GM19240 (cell line): ENCODE results near the gene INTS12.
A peak's percentile ranks its signal among the peaks of the same experiment; 100 is the strongest.
"Not testable (repeated sequence)": the region's sequence is repeated elsewhere in the genome, so short reads cannot be mapped to it uniquely, and the experiment has no call there.

Experiments
- DNase-seq: peaks from one replicate; pipeline ENCODE4 v3.0.0; 2011; ENCODE audit warnings: low spot score; ENCODE audit not compliant: insufficient read length

Gene INTS12, protein sequence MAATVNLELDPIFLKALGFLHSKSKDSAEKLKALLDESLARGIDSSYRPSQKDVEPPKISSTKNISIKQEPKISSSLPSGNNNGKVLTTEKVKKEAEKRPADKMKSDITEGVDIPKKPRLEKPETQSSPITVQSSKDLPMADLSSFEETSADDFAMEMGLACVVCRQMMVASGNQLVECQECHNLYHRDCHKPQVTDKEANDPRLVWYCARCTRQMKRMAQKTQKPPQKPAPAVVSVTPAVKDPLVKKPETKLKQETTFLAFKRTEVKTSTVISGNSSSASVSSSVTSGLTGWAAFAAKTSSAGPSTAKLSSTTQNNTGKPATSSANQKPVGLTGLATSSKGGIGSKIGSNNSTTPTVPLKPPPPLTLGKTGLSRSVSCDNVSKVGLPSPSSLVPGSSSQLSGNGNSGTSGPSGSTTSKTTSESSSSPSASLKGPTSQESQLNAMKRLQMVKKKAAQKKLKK

DNA sequence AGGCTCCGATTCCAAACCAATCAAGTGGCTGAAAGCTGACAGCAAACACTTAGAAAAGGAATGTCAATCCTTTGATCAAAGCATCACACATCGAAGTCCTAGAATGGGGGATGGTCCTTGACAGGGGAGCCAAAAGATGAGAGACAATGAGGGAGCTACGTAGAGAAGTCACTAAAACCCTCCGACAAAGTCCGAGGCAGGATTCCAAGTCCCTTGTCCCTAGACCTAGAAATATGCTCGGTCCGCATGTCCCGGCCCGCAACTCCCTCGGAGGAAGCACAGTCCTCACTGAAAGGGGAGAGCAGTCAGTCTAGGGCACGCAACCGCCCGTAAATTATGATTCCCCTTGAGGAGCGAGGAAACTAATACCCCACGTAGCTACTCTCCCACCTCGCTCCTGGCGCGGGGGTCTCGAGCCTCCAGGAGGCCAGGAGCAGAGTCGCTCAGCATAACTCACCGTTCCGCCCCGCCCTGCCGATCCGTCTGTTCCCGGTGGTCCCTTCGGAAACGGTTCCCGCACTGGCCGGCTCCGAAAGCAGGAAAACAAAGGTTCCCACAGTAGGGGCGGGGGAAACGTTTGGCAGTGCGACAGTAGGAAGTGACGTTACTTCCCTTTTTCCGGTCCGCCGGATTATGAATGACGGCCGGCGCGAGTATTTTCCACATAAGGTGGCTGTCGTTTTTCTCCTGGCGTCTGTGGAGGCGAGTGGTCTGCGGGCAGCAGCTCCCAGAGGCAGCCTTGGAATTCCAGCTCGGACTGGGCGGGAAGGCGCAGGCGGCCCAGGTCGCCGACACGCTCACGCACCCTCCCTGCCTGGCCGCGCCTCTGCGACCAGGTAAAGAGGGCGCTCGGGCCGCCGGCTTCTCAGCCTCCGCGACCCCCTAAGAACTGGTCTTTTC lies at the start of gene INTS12, which contains the start of gene GSTCD:
INTS12 (minus strand) TSS at position 509 of the 900 bp plus-strand sequence. CDS start 8,684 bp downstream, outside the sequence.
GSTCD (plus strand) TSS at position 604 of the 900 bp plus-strand sequence. CDS start 8,830 bp downstream, outside the sequence.
- peak; percentile 30 for DNase-seq

DNA sequence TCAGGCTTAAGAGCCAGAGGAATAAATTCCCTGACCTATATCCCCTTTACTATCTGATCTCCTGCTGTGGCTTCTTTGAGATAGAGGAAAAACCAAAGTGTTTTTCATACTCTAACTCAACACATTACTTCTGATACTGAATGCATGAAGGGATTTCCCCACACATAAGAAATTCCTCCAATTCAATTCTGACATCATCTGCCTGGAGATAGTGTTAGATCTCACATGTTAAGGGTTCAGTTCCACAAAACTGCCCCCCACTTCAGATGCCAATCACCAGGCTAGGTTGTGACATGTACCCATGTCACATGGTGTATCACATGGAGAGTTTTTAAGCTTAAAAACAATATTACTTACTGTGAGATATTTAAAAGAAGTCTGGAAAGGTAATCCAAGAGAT lies 46.9 kb upstream of the INTS12 start:
- no peak for DNase-seq

DNA sequence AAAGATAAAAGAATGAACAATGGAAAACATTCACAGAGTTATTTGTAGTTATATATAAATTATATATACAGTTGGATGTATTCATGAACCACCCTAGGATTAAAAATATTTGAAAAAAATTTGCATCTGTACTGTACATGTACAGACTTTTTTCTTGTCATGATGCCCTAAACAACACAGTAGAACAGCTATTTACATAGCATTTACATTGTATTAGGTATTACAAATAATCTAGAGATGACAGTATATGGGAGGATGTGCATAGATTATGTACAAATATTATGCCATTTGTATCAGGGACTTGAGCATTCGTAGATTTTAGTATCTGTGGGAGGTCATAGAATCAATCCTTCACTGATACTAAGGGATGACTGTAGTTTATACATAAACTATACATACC lies 44.9 kb upstream of the INTS12 start:
- DNase-seq: no peak

DNA sequence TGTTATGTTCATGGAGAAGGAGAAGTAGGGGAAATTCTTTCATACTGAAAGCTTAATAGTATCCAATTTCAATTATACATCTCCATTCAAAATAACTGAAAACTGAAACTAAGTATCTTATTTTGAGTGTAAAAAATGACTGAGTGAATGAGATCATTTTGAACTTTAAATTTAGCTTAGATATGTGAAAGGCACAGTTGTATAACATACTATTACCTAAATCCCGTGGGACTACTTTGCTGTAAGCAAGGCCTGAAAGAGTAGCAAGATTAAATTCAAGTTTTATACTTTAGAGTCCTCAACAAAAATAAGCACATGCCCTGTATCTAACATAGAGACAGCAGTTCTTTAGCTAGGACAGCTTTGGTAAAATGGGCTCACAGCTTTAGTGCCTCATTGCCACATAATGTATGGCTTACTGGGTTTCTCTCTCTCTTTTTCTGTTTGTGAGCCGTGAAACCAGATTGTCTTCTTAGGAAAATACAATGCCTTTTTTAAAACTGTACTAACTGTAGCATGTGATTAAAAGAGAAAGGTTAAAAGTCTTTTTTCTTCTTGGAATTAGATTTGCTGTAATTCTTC lies 43.3 kb upstream of the INTS12 start:
- no peak for DNase-seq

DNA sequence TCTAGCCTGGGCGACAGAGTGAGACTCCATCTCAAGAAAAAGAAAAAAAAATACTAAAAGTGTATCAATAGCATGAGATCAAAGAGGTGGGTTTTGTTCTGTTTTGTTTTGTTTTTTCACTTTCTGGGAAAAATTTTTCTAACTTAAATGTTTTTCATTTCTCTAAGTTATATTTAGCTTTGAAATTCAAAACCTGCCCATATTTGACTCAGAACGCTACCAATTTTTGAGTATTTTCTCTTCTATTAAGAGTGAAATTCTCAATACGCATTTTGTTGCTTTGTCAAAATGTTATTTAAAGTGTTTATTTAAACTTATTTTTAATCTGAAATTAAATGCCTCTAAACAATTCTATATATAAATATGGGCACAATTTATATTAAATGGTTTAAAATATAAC lies 39.7 kb upstream of the INTS12 start:
- DNase-seq: no peak

DNA sequence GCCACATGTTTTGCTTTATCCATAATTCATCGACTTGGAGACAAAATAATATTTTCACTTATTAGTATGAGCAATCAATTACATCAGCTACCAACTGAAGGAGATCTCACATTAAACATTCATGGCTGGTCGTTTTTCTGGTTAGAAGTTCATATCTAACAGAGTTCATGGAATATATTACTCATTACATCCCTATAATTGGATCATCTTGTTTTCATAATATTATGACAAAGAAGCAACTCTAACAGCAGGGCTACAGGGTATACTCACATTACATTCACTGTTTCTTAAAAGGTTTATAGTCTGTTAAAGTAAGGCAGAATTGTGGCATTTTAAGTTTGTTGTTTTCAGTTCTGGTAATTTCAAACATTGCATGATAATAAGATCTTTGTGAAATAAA lies 33.1 kb upstream of the INTS12 start:
- no peak for DNase-seq

DNA sequence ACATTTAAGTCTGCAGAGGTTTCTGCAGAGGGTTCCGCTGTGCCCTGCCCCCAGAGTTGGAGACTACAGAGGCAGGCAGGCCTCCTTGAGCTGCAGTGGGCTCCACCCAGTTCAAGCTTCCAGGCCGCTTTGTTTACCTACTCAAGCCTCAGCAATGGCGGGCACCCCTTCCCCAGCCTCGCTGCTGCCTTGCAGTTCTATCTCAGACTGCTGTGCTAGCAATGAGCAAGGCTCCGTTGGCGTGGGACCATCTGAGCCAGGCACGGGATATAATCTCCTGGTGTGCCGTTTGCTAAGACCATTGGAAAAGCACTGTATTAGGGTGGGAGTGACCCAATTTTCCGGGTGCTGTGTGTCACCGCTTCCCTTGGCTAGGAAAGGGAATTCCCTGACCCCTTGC lies 26.7 kb upstream of the INTS12 start:
- DNase-seq: not testable (repeated sequence)

DNA sequence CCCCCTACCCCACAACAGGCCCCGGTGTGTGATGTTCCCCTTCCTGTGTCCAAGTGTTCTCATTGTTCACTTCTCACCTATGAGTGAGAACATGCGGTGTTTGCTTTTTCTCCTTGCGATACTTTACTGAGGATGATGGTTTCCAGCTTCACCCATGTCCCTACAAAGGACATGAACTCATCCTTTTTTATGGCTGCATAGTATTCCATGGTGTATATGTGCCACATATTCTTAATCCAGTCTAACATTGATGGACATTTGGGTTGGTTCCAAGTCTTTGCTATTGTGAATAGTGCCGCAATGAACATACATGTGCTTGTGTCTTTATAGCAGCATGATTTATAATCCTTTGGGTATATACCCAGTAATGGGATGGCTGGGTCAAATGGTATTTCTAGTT lies 21.4 kb upstream of the INTS12 start:
- not testable (repeated sequence) for DNase-seq

DNA sequence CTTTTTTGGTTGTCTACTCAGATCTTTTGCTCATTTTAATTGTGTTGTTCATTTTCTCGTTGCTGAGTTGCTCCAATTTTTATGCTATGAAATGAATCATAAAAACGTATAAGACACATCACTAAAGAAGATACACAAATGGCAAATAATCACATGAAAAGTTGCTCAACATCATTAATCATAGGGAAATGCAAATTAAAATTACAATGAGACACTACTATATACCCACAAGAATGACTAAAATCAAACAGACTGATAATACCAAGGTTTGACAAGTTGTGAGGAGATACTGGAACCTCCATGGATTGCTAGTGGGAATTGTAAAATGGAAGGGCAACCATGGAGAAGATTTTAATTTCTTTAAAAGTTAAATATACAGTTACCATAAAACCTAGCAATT lies 17.1 kb upstream of the INTS12 start:
- DNase-seq: no peak

DNA sequence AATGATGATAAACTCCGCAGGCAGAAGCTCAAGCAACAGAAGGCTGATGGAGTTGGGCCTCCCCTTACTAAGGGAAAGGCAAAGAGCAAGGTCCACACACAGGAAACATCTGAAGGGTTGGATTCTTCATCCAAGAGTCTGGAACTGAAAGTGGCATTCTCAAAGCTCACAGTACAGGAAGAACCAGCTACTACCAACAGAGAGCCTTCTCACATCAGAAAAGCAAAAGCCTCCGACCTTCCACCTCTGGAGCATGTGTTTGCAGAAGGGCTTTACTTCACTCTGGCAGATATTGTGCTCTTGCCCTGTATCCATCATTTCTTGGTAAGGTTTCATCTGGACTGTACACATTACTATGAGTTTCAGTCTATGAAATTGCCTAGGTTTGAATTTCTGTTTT lies 10.7 kb upstream of the INTS12 start:
- no peak for DNase-seq

DNA sequence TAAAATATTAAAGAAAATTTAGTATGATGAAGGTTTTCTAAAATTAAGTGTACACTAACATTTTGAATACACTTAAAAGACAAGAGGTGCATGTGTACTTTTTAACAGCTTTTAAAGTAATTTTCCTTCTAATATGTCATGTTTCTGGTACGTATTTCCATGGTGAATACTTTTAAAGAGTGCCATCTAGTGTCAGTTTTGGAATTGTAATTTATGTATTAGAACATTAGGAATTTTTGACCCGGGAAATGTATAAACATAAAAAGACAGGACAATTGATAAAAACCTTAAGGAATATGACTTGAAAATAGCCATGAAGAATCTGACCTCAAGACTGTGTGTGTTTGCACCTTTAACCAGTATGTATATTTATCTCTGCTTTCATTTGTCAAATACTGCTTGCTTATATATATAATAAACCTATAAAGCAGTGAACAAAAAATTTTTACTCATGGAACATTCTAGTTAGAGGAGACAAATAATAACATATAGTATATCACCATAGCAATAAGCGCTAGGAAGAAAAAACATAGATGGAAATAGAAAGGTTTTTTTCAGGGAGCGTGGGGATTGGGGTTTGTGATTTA lies 7.3 kb upstream of the INTS12 start:
- no peak for DNase-seq

DNA sequence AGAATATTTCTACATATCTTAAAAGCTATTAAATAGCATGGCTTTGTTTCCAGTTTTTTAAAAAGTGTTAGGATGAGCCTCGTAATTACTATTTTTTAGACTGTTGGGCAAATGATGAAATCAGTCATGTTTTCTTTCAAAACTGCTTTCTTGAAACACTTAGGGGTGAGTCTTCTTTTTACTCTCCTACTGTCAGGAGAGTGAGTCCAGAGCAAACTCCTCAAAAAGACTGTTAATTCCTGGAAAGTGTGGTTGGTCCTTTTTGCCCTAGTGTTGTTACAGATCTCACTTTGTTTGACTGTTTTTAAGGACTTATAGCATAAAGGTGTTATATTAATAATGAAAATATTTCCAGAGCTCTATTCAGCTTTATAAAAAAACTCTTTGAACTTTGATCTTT lies 6.4 kb upstream of the INTS12 start:
- DNase-seq: no peak

DNA sequence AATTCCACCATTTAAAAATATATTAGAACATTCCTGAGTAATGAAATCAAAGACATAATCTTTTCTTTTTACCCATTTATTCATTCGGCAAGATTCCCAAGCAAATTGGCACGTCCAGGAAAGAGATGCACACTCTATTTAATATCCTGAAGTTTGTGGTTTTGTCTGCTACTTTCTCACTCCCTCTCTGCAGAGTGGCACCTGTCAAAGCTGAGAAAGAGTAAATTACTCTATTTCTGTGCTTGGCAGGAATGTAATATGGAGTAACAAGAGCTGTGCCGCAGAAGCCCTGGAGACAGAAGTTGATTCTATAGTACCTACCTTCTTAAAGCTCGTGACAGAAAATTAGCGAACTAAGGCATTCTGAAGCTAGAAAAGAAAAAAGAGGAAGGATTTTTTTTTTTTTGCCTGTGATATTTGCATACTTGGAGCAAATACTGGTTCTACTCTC lies 5.6 kb upstream of the INTS12 start:
- no peak for DNase-seq

DNA sequence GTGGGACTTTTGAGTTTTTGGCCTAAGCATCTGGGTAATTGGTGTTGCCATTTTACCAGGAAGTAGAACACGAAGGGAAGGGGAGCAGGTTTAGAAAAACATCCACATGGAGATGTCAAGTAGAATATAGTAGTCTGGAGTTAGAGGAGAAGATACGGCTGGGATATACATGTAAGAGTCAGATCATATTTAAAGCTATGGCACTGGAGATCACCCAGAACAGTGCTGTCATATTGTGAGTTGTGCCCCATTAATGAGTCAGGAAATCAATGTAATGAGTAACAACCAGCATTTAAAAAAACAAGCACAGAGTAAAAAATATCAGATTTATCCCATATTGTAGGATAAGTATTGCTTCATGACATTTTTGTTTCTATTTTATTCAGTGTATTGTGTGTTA lies 4.3 kb upstream of the INTS12 start:
- no peak for DNase-seq

DNA sequence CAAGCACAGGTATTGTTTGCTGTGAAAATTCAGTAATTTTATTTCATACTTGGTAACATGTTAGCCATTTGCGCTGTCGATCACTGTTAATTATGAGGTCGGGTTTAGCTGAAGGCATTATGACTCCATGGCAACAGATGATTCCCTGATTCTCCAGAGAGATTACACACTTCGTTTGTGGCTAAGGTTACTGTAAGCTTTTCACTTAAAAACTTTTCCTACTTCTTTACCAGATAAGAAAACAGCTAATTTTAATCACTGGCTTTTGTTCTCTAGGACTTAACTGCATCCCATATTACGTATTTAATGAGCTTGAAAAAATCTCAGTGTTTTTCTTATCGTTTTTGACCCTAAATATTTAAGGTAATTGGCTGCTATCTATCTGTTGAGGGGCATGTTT lies 2.2 kb upstream of the INTS12 start:
- DNase-seq: no peak

DNA sequence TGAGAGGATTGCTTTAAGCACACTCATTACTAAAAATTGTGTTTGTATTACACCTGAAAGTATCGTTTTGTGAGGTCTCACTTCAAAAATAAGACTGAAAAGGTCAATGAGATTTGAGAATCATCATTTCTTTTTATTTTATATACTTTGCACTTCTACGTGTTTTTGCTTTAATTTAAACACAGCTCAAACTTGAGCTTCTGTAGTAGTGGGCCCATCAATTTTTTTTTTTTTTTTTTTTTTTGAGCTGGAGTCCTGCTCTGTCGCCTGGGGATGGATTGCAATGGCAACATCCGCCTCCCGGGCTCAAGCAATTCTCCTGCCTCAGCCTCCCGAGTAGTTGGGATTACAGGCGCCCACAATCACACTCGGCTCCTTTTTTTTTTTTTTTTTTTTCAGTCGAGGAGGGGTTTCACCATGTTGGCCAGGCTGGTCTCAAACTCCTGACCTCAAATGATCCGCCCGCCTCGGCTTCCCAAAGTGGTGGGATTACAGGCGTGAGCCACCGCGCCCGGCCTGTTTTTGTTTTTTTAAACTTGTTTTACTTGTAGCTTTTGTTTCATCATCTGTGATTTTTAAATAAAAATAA lies 1.6 kb upstream of the INTS12 start:
- DNase-seq: no peak

DNA sequence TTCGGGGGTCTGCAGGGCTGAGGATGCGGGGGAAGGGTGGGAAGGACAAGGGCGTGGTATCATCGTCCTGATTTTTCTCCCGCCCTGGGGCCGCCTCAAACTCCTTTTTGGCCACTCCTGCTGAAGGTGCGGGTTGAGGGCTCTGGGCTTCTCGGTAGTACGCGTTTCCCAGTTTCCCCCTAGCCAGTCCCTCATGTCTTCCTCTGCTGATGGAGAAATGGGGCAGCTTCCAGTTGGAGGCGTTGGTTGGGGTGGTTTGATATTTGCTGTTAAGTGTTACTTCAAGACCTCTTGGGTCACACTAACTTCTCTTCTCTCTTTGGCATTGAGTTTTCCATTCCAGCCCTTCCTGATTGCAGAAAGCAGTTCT lies 577 bp upstream of the INTS12 start:
- DNase-seq: no peak

DNA sequence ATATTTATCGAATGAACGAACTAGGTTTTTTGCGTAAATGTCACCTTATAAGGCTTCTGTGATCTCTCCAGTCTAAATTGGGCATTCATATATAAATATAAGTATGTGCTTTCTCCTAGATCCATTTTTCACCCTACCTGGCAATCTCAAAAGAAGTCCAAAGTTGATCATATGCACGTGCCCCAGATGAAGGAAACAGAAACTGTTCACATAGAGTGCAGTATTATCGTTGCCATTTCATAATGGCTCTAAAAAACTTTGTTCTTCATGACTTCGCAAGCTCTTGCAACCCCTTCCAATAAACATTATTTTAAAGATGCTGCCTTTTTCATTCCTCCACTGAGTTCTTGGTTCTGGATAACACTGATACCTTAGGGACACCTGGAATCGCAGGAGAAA lies 708 bp downstream of the INTS12 start:
- DNase-seq: no peak

DNA sequence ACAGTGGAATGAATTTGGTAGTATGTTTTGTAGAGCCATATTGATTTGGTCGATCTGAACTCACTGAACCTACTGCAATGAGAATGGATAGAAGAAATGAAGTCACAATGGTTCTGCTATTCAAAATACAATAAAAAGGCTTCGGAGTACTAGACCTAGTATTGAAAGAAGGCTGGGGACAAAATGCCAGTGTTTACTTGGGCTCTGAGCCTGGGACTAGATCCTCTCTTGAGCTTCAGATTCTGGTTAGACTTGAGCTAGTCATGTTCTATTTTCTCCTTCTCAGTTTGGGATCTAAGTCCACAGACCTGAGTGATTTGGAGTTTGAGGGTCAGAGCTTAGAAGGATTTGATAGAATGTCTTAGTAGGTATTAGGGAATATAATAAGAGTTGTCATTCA lies 9.9 kb downstream of the INTS12 start:
- DNase-seq: no peak

DNA sequence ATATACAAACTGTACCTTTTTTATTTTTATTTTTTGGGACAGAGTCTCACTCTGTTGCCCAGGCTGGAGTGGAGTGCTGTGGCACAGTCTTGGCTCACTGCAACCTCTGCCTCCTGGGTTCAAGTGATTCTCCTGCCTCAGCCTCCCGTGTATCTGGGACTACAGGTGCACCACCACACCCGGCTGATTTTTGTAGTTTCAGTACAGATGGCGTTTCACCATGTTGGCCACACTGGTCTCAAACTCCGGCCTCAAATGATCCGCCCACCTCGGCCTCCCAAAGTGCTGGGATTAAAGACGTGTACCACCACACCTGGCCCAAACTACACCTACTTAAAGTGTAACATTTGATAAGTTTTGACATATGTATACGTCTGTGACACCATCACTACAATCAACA lies 12.7 kb downstream of the INTS12 start:
- DNase-seq: not testable (repeated sequence)

DNA sequence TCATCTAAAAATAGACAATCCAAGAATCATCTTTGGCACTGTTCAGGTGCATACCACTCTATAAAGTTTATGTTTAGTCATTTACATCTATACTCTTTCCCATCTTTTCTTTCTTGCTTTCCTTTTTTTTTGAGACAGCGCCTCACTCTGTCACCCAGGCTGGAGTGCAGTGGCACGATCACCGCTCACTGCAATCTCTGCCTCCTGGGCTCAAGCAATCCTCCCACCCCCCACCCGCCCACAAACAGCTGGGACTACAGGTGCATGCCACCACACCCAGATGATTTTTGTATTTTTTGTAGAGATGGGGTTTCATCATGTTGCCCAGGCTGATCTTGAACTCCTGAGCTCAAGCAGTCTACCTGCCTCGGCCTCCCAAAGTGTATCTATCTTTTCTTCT lies 13.7 kb downstream of the INTS12 start:
- not testable (repeated sequence) for DNase-seq
